Mesenchymal stem cell (in vitro differentiated cells and primary cell): ENCODE results near the gene GSTM3.
"Not testable (repeated sequence)": the region's sequence is repeated elsewhere in the genome, so short reads cannot be mapped to it uniquely, and the experiment has no call there.

Experiments used
- DNase-seq: peaks from one replicate; pipeline ENCODE4 v3.0.0-alpha.2; 2013
- H2AFZ ChIP-seq: one replicate; pipeline ENCODE4 v1.6.1; 2013; ENCODE audit warnings: low read depth, mild to moderate bottlenecking, control low read depth, inconsistent platforms, low read length, moderate library complexity
- H2AK5ac ChIP-seq: 2 replicates; pipeline ENCODE4 v1.6.1; 2013; ENCODE audit warnings: low read length, moderate library complexity, mild to moderate bottlenecking, inconsistent platforms; ENCODE audit not compliant: severe bottlenecking
- H2BK120ac ChIP-seq: one replicate; pipeline ENCODE4 v1.6.1; 2013; ENCODE audit warnings: low read depth, mild to moderate bottlenecking, inconsistent platforms, low read length, moderate library complexity
- H2BK12ac ChIP-seq, 2 experiments: one replicate each; pipeline ENCODE4 v1.6.1; 2013; ENCODE audit warnings: inconsistent platforms in 2 of 2, low read length in 2 of 2, mild to moderate bottlenecking in 2 of 2, moderate library complexity in 2 of 2, control low read depth in 1 of 2
- H2BK15ac ChIP-seq: one replicate; pipeline ENCODE4 v1.6.1; 2013; ENCODE audit warnings: mild to moderate bottlenecking, low read depth, inconsistent platforms; ENCODE audit not compliant: poor library complexity, severe bottlenecking
- H2BK5ac ChIP-seq: 2 replicates; pipeline ENCODE4 v1.6.1; 2013; ENCODE audit warnings: low read depth, mild to moderate bottlenecking, low read length, control low read depth, inconsistent platforms; ENCODE audit not compliant: poor library complexity, severe bottlenecking
- H3K14ac ChIP-seq, 2 experiments: one replicate each; pipeline ENCODE4 v1.6.1; 2013; ENCODE audit warnings: inconsistent platforms in 2 of 2, low read length in 2 of 2, control low read depth in 1 of 2, mild to moderate bottlenecking in 1 of 2, moderate library complexity in 1 of 2
- H3K18ac ChIP-seq, 2 experiments: one replicate each; pipeline ENCODE4 v1.6.1; 2013; ENCODE audit warnings: inconsistent platforms in 2 of 2, low read length in 2 of 2, control low read depth in 1 of 2, low read depth in 1 of 2, mild to moderate bottlenecking in 1 of 2
- H3K23ac ChIP-seq, 2 experiments: one replicate each; pipeline ENCODE4 v1.6.1; 2013; ENCODE audit warnings: inconsistent platforms in 2 of 2, low read length in 2 of 2, mild to moderate bottlenecking in 2 of 2, moderate library complexity in 2 of 2, control low read depth in 1 of 2
- H3K27ac ChIP-seq: 2 replicates; pipeline ENCODE4 v1.5.1; 2013; ENCODE audit warnings: mild to moderate bottlenecking, moderate library complexity, low read length, control low read depth, inconsistent platforms; ENCODE audit not compliant: poor library complexity, severe bottlenecking
- H3K27me3 ChIP-seq, 2 experiments: 2 replicates each; pipeline versions ENCODE4 v1.6.1 to v1.7.0; 2013; ENCODE audit warnings: low read length in 2 of 2, mild to moderate bottlenecking in 2 of 2, moderate library complexity in 2 of 2, control low read depth in 1 of 2, inconsistent platforms in 1 of 2; ENCODE audit not compliant: control insufficient read depth in 1 of 2, insufficient read depth in 1 of 2
- H3K36me3 ChIP-seq, 2 experiments: 2 replicates each; pipeline versions ENCODE4 v1.6.1 to v1.7.0; 2013; ENCODE audit warnings: low read length in 2 of 2, control low read depth in 1 of 2, inconsistent platforms in 1 of 2, low read depth in 1 of 2, mild to moderate bottlenecking in 1 of 2; ENCODE audit not compliant: insufficient read depth in 2 of 2, control insufficient read depth in 1 of 2
- H3K4ac ChIP-seq, 2 experiments: one replicate each; pipeline ENCODE4 v1.6.1; 2013; ENCODE audit warnings: inconsistent platforms in 2 of 2, low read length in 2 of 2, mild to moderate bottlenecking in 2 of 2, moderate library complexity in 2 of 2, control low read depth in 1 of 2, low read depth in 1 of 2
- H3K4me1 ChIP-seq: 2 replicates; pipeline ENCODE4 v1.6.1; 2013; ENCODE audit warnings: low read depth, low read length, control low read depth; ENCODE audit not compliant: control insufficient read depth, insufficient read depth
- H3K4me2 ChIP-seq: 2 replicates; pipeline ENCODE4 v1.6.1; 2013; ENCODE audit warnings: low read length, mild to moderate bottlenecking, inconsistent platforms; ENCODE audit not compliant: poor library complexity, severe bottlenecking
- H3K4me3 ChIP-seq, 2 experiments: 2 replicates each; pipeline versions ENCODE4 v1.5.1 to v1.7.0; 2013; ENCODE audit warnings: low read length in 2 of 2, mild to moderate bottlenecking in 2 of 2, control low read depth in 1 of 2, low read depth in 1 of 2; ENCODE audit not compliant: insufficient read depth in 1 of 2
- H3K79me1 ChIP-seq: replicated peaks from 2 replicates; pipeline ENCODE4 v1.6.1; 2013; ENCODE audit warnings: mild to moderate bottlenecking, control low read depth, low read length, inconsistent platforms; ENCODE audit not compliant: poor library complexity, severe bottlenecking
- H3K9ac ChIP-seq: 2 replicates; pipeline ENCODE4 v1.7.0; 2013; ENCODE audit warnings: mild to moderate bottlenecking, low read length, moderate library complexity
- H3K9me3 ChIP-seq: 2 replicates; pipeline ENCODE4 v1.7.0; 2013; ENCODE audit warnings: mild to moderate bottlenecking, low read length; ENCODE audit not compliant: control insufficient read depth
- H4K8ac ChIP-seq: one replicate; pipeline ENCODE4 v1.6.1; 2013; ENCODE audit warnings: inconsistent platforms, mild to moderate bottlenecking, low read length, moderate library complexity
- H4K91ac ChIP-seq: one replicate; pipeline ENCODE4 v1.6.1; 2013; ENCODE audit warnings: mild to moderate bottlenecking, low read length, inconsistent platforms
- WGBS: methylation state at CpG from one replicate; pipeline ENCODE4 v1.1.7; 2013; ENCODE audit warnings: mixed read lengths; 5-methylcytosine and 5-hydroxymethylcytosine counted together

The GSTM3 gene

DNA sequence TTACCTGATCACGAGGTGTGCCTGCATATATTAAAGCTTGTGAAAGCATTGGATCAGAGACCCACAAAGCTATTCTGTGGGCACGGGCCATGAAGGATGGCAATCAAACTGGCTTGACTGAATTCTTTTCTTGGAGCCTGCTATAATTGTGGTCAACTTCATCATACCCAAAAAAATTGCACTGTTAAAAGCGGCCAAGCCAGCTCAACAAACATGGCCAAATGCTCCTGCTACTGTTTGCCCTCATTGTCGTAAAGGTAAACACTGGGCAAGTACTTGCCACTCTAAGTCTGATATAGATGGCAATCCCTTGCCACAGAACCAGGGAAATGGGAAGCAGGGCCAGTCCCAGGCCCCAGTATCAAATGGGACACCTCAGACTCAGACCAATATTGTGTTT is 35.4 kb downstream of the GSTM3 start:
- H2BK12ac ChIP-seq: no peak overlapping the region
- no peak for DNase-seq
- H3K14ac ChIP-seq: no peak overlapping the region
- H4K91ac ChIP-seq: no peak overlapping the region
- H2AFZ ChIP-seq: no peak overlapping the region
- no peaks in the 10 kb centered on the region for H3K36me3 ChIP-seq
- H2BK5ac ChIP-seq: no peak overlapping the region
- no peak overlapping the region for H4K8ac ChIP-seq
- no peak overlapping the region for H3K4ac ChIP-seq
- H3K9ac ChIP-seq: no peak overlapping the region
- H3K9me3 ChIP-seq: peaks cover 17% of the 10 kb centered on the region
- H3K23ac ChIP-seq: no peak overlapping the region
- no peaks in the 10 kb centered on the region for H3K79me1 ChIP-seq
- H3K4me1 ChIP-seq: no peaks in the 10 kb centered on the region
- H3K18ac ChIP-seq: no peak overlapping the region
- H3K27me3 ChIP-seq: no peaks in the 10 kb centered on the region
- no peak overlapping the region for H2BK120ac ChIP-seq
- H2BK15ac ChIP-seq: no peak overlapping the region
- H2AK5ac ChIP-seq: no peak overlapping the region
- H3K4me2 ChIP-seq: no peak overlapping the region
- no peak overlapping the region for H3K27ac ChIP-seq
- H3K4me3 ChIP-seq: no peak overlapping the region
- 90% methylated on average over 4 of the region's 4 CpGs for WGBS

DNA sequence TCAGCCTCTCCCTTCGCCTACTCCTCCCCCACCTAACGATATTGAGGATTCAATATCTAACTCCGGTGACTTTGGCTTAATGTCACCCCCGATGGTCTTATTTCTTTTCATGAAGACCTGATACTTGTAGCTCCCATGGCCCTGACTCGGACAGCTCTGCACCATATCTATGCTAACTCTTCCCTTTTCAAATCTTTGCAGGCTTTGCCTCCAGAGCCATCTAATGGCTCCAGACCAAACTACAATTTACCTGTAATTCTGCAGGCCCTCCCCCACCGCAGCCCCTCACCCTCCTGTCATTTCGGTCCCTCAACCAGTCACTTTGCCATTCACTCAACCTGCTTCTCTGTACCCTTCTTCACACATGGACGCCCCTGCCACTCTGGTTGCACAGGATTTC is 36.7 kb downstream of the GSTM3 start:
- no peak overlapping the region for H3K4me3 ChIP-seq
- H3K23ac ChIP-seq: no peak overlapping the region
- 85% methylated on average over 8 of the region's 8 CpGs for WGBS

DNA sequence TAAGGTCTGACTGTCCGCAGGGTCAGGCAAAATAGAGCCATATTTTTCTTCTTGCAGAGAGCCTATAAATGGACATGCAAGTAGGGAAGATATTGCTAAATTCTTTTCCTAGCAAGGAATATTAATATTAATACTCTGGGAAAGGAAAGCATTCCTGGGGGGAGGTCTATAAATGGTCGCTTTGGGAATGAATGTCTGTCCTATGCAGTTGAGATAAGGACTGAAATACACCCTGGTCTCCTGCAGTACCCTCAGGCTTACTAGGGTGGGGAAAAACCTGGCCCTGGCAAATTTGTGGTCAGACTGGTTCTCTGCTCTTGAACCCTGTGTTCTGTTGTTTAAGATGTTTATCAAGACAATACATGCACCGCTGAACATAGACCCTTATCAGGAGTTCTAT is 37.9 kb downstream of the GSTM3 start:
- not testable (repeated sequence) for H3K27me3 ChIP-seq, H3K4me2 ChIP-seq, H2BK15ac ChIP-seq, H2BK5ac ChIP-seq, H2BK12ac ChIP-seq, H3K23ac ChIP-seq, H3K9ac ChIP-seq, H3K4me1 ChIP-seq, H3K36me3 ChIP-seq, H4K91ac ChIP-seq, DNase-seq, H4K8ac ChIP-seq, H2AK5ac ChIP-seq, H3K79me1 ChIP-seq, H3K18ac ChIP-seq, H3K4ac ChIP-seq, H2BK120ac ChIP-seq, H2AFZ ChIP-seq, H3K27ac ChIP-seq, H3K4me3 ChIP-seq, H3K14ac ChIP-seq
- 96% methylated on average over 3 of the region's 3 CpGs for WGBS
- H3K9me3 ChIP-seq: peaks cover 11% of the 10 kb centered on the region

More for the DNA sequence above, 36.7 kb downstream of the GSTM3 start:
- H3K79me1 ChIP-seq: no peaks in the 10 kb centered on the region
- no peak overlapping the region for H3K18ac ChIP-seq
- peaks cover 17% of the 10 kb centered on the region for H3K9me3 ChIP-seq
- no peak overlapping the region for H2BK15ac ChIP-seq
- no peak overlapping the region for H2BK5ac ChIP-seq
- no peak overlapping the region for H3K4ac ChIP-seq
- no peak overlapping the region for H2BK120ac ChIP-seq
- no peak overlapping the region for H3K27ac ChIP-seq
- H4K8ac ChIP-seq: no peak overlapping the region
- no peak overlapping the region for H2BK12ac ChIP-seq
- H3K14ac ChIP-seq: no peak overlapping the region
- DNase-seq: no peak
- H3K4me2 ChIP-seq: no peak overlapping the region
- no peak overlapping the region for H2AK5ac ChIP-seq
- no peaks in the 10 kb centered on the region for H3K4me1 ChIP-seq
- no peaks in the 10 kb centered on the region for H3K36me3 ChIP-seq
- no peak overlapping the region for H4K91ac ChIP-seq
- H3K27me3 ChIP-seq: no peaks in the 10 kb centered on the region
- no peak overlapping the region for H3K9ac ChIP-seq
- no peak overlapping the region for H2AFZ ChIP-seq

DNA sequence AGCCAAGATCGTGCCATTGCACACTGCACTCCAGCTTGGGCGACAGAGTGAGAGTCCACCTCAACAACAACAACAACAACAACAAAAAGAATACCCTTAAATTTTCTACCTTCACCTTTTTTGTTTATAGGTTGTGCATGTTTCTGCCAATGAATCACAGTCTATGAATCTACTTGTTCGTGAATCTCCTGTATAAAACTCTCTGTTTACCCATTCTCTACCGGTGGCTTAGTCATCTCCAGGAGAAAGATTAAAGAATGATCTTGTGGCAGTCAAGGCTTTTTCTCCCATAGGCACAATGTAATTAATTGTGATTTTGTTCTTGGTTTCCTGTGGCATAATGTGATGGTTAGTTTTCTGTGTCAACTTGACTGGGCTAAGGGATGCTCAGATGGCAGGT is 43.0 kb downstream of the GSTM3 start:
- H3K27me3 ChIP-seq, H3K27ac ChIP-seq, H2BK120ac ChIP-seq, H3K36me3 ChIP-seq, H2BK12ac ChIP-seq, H2BK5ac ChIP-seq, H3K79me1 ChIP-seq, H3K14ac ChIP-seq, H4K91ac ChIP-seq, H3K4ac ChIP-seq, H2AK5ac ChIP-seq, H3K4me3 ChIP-seq, H2BK15ac ChIP-seq, H3K4me1 ChIP-seq, H3K23ac ChIP-seq, H3K4me2 ChIP-seq, H3K18ac ChIP-seq, H4K8ac ChIP-seq, H3K9ac ChIP-seq, H2AFZ ChIP-seq, H3K9me3 ChIP-seq: not testable (repeated sequence)
- DNase-seq: peak; percentile 33
- WGBS: 5% methylated on average over 2 of the region's 4 CpGs
